ENCODE results near the gene CGN. TPM values are rescaled to one million over a fixed set of nuclear protein-coding genes. Genes with fewer than 3 reads are reported as not detected.

The CGN gene
- total and polyA plus RNA-seq, 11 donors: 0.08 to 21.0 (median 0.19) TPM; not detected in 4

GRCh38 chr1:151553659-151554058, 42.5 kb downstream of the CGN start:
- Histone ChIP-seq H3K36me3 (no peaks in the 10 kb centered on the region), H3K9me3 (no peaks in the 10 kb centered on the region), H3K27me3 (no peaks in the 10 kb centered on the region), H3K27ac (no peak overlapping the region), H3K4me3 (no peak overlapping the region), H3K4me1 (no peaks in the 10 kb centered on the region)
- 91 to 93% (median 92%) methylated on average over 4 of the region's 4 CpGs for WGBS, 4 donors
- intact Hi-C loops (cut with DNase I): no loop called here
- DNase-seq (no peak), ATAC-seq (no peak)
- TF ChIP-seq, protein P1, sequence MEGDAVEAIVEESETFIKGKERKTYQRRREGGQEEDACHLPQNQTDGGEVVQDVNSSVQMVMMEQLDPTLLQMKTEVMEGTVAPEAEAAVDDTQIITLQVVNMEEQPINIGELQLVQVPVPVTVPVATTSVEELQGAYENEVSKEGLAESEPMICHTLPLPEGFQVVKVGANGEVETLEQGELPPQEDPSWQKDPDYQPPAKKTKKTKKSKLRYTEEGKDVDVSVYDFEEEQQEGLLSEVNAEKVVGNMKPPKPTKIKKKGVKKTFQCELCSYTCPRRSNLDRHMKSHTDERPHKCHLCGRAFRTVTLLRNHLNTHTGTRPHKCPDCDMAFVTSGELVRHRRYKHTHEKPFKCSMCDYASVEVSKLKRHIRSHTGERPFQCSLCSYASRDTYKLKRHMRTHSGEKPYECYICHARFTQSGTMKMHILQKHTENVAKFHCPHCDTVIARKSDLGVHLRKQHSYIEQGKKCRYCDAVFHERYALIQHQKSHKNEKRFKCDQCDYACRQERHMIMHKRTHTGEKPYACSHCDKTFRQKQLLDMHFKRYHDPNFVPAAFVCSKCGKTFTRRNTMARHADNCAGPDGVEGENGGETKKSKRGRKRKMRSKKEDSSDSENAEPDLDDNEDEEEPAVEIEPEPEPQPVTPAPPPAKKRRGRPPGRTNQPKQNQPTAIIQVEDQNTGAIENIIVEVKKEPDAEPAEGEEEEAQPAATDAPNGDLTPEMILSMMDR (IDR thresholded peaks at IDR 0.05): no peak
- no peak for TF ChIP-seq POLR2A (IDR thresholded peaks at IDR 0.05)

- no peak for DNase-seq
- no peak overlapping the region for H3K27ac ChIP-seq
- no peaks in the 10 kb centered on the region for H3K36me3 ChIP-seq
- no peaks in the 10 kb centered on the region for H3K9me3 ChIP-seq
- no peak for ATAC-seq
- intact Hi-C loops (cut with DNase I): no loop called here
- no peaks in the 10 kb centered on the region for H3K27me3 ChIP-seq
- WGBS, 4 donors: 82 to 88% (median 86%) methylated on average over 2 of the region's 2 CpGs
- H3K4me3 ChIP-seq: no peak overlapping the region
- H3K4me1 ChIP-seq: no peaks in the 10 kb centered on the region
- TF ChIP-seq POLR2A (IDR thresholded peaks at IDR 0.05): no peak
- TF ChIP-seq, protein P1 (IDR thresholded peaks at IDR 0.05): no peak
Observed at GRCh38 chr1:151556052-151556451, 44.9 kb downstream of the CGN start.

- intact Hi-C loops (cut with DNase I): loop anchor here in 1 of 10 donors (10.0 kb wide), 1 partner anchor 68 kb away; no protein-coding TSS in a partner anchor
- no peaks in the 10 kb centered on the region for H3K9me3 ChIP-seq
- no peak overlapping the region for H3K4me3 ChIP-seq
- 86 to 95% (median 94%) methylated on average over 1 of the region's 1 CpG for WGBS, 4 donors
- peaks cover 0 to 44% (median 12%) of the 10 kb centered on the region in 9 donors for H3K36me3 ChIP-seq
- H3K4me1 ChIP-seq: no peaks in the 10 kb centered on the region
- no peak for TF ChIP-seq POLR2A (IDR thresholded peaks at IDR 0.05)
- TF ChIP-seq, protein P1 (IDR thresholded peaks at IDR 0.05): no peak
- DNase-seq: no peak
- no peaks in the 10 kb centered on the region for H3K27me3 ChIP-seq
- no peak for ATAC-seq
- H3K27ac ChIP-seq: no peak overlapping the region
Observed at GRCh38 chr1:151562661-151563060, 51.5 kb downstream of the CGN start.

- TF ChIP-seq, protein P1 (IDR thresholded peaks at IDR 0.05): no peak
- TF ChIP-seq POLR2A (IDR thresholded peaks at IDR 0.05): no peak
- Histone ChIP-seq H3K9me3 (no peaks in the 10 kb centered on the region), H3K27ac (no peak overlapping the region), H3K27me3 (no peaks in the 10 kb centered on the region), H3K4me1 (no peaks in the 10 kb centered on the region), H3K4me3 (no peak overlapping the region), H3K36me3 (peaks cover 0 to 48% (median 12%) of the 10 kb centered on the region in 9 donors)
- DNase-seq: no peak
- whole genome bisulfite sequencing, 4 donors: 45 to 98% (median 58%) methylated on average over 2 of the region's 2 CpGs
- no peak for ATAC-seq
- intact Hi-C loops (cut with DNase I): loop anchor here in 1 of 10 donors (10.0 kb wide), 1 partner anchor 69 kb away; no protein-coding TSS in a partner anchor
Observed at GRCh38 chr1:151563376-151563775, 52.2 kb downstream of the CGN start.

Data from heart left ventricle (tissue), 16 donors.